Measurements from ENCODE around the gene FUT6. TPM values are rescaled to one million over a fixed set of nuclear protein-coding genes. Genes with fewer than 3 reads are reported as not detected.

Gene FUT6
- polyA plus RNA-seq, 3 donors: not detected

GRCh38 chr19:5792224-5792623 lies 47.3 kb downstream of the FUT6 start:
- peaks cover 0 to 7% of the 10 kb centered on the region in 2 donors for H3K9me3 ChIP-seq (replicated peaks in 1 of 2; ENCODE audit: control insufficient read depth in 1 of 2, insufficient read depth in 1 of 2, low read length in 2 of 2)
- peaks cover 6 to 21% of the 10 kb centered on the region in 2 donors for H3K4me1 ChIP-seq (ENCODE audit: control insufficient read depth in 1 of 2, insufficient read depth in 2 of 2, low read length in 2 of 2)
- H4K20me1 ChIP-seq (ENCODE audit: insufficient read depth, low read length): peaks cover 22% of the 10 kb centered on the region
- H3K36me3 Mint-ChIP-seq: peaks cover 20 to 30% of the 10 kb centered on the region in 2 donors
- peaks cover 8% of the 10 kb centered on the region for H3K79me2 ChIP-seq (ENCODE audit: insufficient read depth, low read length)
- H3K27ac Mint-ChIP-seq: no peak overlapping the region
- H3K4me1 Mint-ChIP-seq: peaks cover 10% of the 10 kb centered on the region
- H3K27me3 ChIP-seq (ENCODE audit: control insufficient read depth in 2 of 2, insufficient read depth in 2 of 2, low read length in 2 of 2): no peaks in the 10 kb centered on the region
- no peak overlapping the region for H3K4me3 Mint-ChIP-seq
- peaks cover 0 to 7% (median 0%) of the 10 kb centered on the region in 7 donors for H3K9me3 Mint-ChIP-seq
- peaks cover 26 to 29% of the 10 kb centered on the region in 2 donors for H3K36me3 ChIP-seq (replicated peaks in 1 of 2; ENCODE audit: control insufficient read depth in 1 of 2, insufficient read depth in 2 of 2, low read length in 2 of 2)
- no peak overlapping the region for H3K9ac ChIP-seq (ENCODE audit: insufficient read depth, low read length, poor library complexity, severe bottlenecking)
- intact Hi-C loops (cut with micrococcal nuclease): loop anchor here (5.0 to 10.0 kb wide), 3 partner anchors 70 to 110 kb away; partner anchors contain the start of genes CATSPERD (in 1 of the 2), HSD11B1L (in 1 of the 2), LONP1 (in 1 of the 2) and MICOS13 (in 1 of the 2)
- DNase-seq: no peak
- 95% methylated on average over 7 of the region's 18 CpGs for WGBS (ENCODE audit: insufficient coverage)
- H3K4me3 ChIP-seq (replicated peaks in 1 of 3; ENCODE audit: low read depth in 2 of 3, low read length in 3 of 3): no peak overlapping the region
- no peak overlapping the region for H3K4me2 ChIP-seq (replicated peaks; ENCODE audit: extremely low read depth, low read length, poor library complexity, severe bottlenecking)
- no peak overlapping the region for H2AFZ ChIP-seq (ENCODE audit: insufficient read depth, low read depth, low read length, poor library complexity, severe bottlenecking)
- no peak overlapping the region for H3K27ac ChIP-seq (ENCODE audit: low read depth in 1 of 2, low read length in 2 of 2)
- no peak for TF ChIP-seq CTCF (IDR thresholded peaks at IDR 0.05)
- peaks cover 1 to 3% (median 1%) of the 10 kb centered on the region in 3 donors for H3K27me3 Mint-ChIP-seq (ENCODE audit: low read depth in 3 of 3)

DNA sequence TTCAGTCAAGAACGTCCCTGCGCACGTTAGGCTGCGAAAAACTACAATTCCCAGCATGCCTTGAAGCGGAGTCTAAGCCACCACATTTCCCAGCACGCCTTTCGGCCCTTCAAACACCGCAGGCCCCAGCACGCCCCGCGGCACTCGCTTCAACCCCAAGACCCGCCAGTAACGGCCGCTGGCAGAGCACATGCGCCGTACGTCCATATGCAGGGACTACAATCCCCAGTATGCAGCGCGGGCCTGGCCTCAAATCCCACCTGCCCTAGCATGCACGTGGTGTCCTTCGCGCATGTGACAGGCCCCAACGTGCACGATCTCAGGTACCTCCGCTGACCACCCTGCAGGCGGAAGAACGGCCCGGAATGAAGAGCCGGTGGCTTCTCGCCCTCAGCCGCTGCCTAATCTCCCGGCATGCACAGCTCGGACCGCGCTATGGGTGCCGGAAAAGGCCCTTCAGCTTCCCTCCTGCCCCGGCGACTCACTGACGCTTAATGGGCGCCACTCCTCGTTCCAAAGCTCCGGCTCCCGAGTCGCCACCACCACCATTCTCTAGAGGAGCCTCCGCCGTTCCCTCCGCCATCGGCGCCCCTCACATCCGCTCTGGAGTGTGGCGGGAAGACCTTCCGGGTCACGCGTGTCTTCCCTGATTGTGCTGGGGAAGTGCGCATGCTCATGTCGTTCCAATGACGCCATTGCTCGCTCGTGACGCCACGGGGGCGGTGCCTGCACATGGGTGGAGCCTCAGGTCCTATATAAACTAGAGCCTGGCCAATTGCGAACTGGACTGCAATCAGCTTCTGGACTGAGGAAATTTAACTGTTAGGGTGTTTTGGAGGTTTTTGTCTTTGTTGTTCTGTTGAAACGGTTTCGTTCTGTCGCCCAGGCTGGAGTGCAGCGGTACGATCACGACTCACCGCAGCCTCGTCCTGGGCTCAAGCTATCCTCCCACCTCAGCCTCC lies 48.7 kb downstream of the FUT6 start, which contains the start of gene DUS3L:
TSS of gene DUS3L (minus strand) at position 605 of the 962 bp plus-strand sequence. CDS start at position 583, 22 bp downstream.
- intact Hi-C loops (cut with micrococcal nuclease): loop anchor here (2.0 to 10.0 kb wide), 7 partner anchors 69 to 168 kb away; partner anchors contain the start of genes CATSPERD (in 2 of the 2), LONP1 (in 2 of the 2), VMAC (in 2 of the 2) and HSD11B1L (in 1 of the 2)
- Histone ChIP-seq H3K4me2 (replicated peaks; ENCODE audit: extremely low read depth, low read length, poor library complexity, severe bottlenecking) (peak within 1 kb of the TSS; percentile 82), H3K4me1 (ENCODE audit: control insufficient read depth in 1 of 2, insufficient read depth in 2 of 2, low read length in 2 of 2) (peaks cover 6 to 21% of the 10 kb centered on the region in 2 donors), H3K36me3 (replicated peaks in 1 of 2; ENCODE audit: control insufficient read depth in 1 of 2, insufficient read depth in 2 of 2, low read length in 2 of 2) (peaks cover 40 to 43% of the 10 kb centered on the region in 2 donors), H2AFZ (ENCODE audit: insufficient read depth, low read depth, low read length, poor library complexity, severe bottlenecking) (peak within 1 kb of the TSS; percentile 90), H4K20me1 (ENCODE audit: insufficient read depth, low read length) (peaks cover 22% of the 10 kb centered on the region), H3K27me3 (ENCODE audit: control insufficient read depth in 2 of 2, insufficient read depth in 2 of 2, low read length in 2 of 2) (no peaks in the 10 kb centered on the region), H3K4me3 (replicated peaks in 1 of 3; ENCODE audit: low read depth in 2 of 3, low read length in 3 of 3) (peak within 1 kb of the TSS; percentile 47 to 86 (median 67)), H3K27ac (ENCODE audit: low read depth in 1 of 2, low read length in 2 of 2) (peak within 1 kb of the TSS; percentile 91 to 97), H3K79me2 (ENCODE audit: insufficient read depth, low read length) (peaks cover 8% of the 10 kb centered on the region), H3K9me3 (replicated peaks in 1 of 2; ENCODE audit: control insufficient read depth in 1 of 2, insufficient read depth in 1 of 2, low read length in 2 of 2) (peaks cover 0 to 7% of the 10 kb centered on the region in 2 donors), H3K9ac (ENCODE audit: insufficient read depth, low read length, poor library complexity, severe bottlenecking) (peak within 1 kb of the TSS; percentile 91)
- Mint-ChIP-seq H3K4me1 (peaks cover 10% of the 10 kb centered on the region), H3K9me3 (peaks cover 0 to 7% (median 0%) of the 10 kb centered on the region in 7 donors), H3K27ac (peak within 1 kb of the TSS; percentile 100), H3K36me3 (peaks cover 33 to 43% of the 10 kb centered on the region in 2 donors), H3K27me3 (ENCODE audit: low read depth in 3 of 3) (peaks cover 1 to 3% (median 3%) of the 10 kb centered on the region in 3 donors), H3K4me3 (peak within 1 kb of the TSS; percentile 100)
- WGBS (ENCODE audit: insufficient coverage): 5% methylated on average over 64 of the region's 72 CpGs
- no peak for TF ChIP-seq CTCF (IDR thresholded peaks at IDR 0.05)
- peak; percentile 96 to 97 (median 96) for DNase-seq

Measured in CD14-positive monocyte (primary cell).